Activated naive CD4-positive, alpha-beta T cell treated with anti-CD3 and anti-CD28 coated beads, Interleukin-2, amount 50 U/mL, for 72 hours (primary cell): ENCODE measurements around the gene SPI1. TPM values are rescaled to one million over a fixed set of nuclear protein-coding genes. Genes with fewer than 3 reads are reported as not detected.
A peak's percentile ranks its signal among the peaks of the same experiment; 100 is the strongest.

ENCODE experiments used
- ATAC-seq, 2 donors: fragments of 150-1000 bp; cut with Tn5 transposase; 2 replicates each; pipeline ENCODE4 v1.10.0; 2021; ENCODE audit warnings: mild to moderate bottlenecking in 2 of 2, moderate library complexity in 2 of 2
- DNase-seq, 2 donors: peaks; one replicate each; pipeline ENCODE4 v3.0.0; 2021 to 2022; ENCODE audit warnings: low spot score in 2 of 2
- H3K27ac Mint-ChIP-seq, 2 donors: one replicate each; pipeline ENCODE4 v1.8.0; 2022; ENCODE audit warnings: mild to moderate bottlenecking in 2 of 2, mixed read lengths in 2 of 2
- H3K36me3 Mint-ChIP-seq, 2 donors: one replicate each; pipeline ENCODE4 v1.8.0; 2022; ENCODE audit warnings: mixed read lengths in 2 of 2
- H3K9me3 Mint-ChIP-seq, 2 donors: one replicate each; pipeline ENCODE4 v1.8.0; 2022; ENCODE audit warnings: mixed read lengths in 2 of 2
- total RNA-seq, 2 donors: library from RNA; stranded (reverse); gene quantifications; one replicate each; pipeline ENCODE4 v1.2.3, GENCODE V29; 2022

Gene SPI1
- total RNA-seq, 2 donors from 2014 or later, result 0.20 TPM; not detected in 1

GRCh38 chr11:47356129-47356997 lies 22.0 kb downstream of the SPI1 start:
- Mint-ChIP-seq H3K27ac (no peak overlapping the region), H3K9me3 (no peaks in the 10 kb centered on the region), H3K36me3 (no peaks in the 10 kb centered on the region)
- ATAC-seq (no peak), DNase-seq (no peak)

DNA sequence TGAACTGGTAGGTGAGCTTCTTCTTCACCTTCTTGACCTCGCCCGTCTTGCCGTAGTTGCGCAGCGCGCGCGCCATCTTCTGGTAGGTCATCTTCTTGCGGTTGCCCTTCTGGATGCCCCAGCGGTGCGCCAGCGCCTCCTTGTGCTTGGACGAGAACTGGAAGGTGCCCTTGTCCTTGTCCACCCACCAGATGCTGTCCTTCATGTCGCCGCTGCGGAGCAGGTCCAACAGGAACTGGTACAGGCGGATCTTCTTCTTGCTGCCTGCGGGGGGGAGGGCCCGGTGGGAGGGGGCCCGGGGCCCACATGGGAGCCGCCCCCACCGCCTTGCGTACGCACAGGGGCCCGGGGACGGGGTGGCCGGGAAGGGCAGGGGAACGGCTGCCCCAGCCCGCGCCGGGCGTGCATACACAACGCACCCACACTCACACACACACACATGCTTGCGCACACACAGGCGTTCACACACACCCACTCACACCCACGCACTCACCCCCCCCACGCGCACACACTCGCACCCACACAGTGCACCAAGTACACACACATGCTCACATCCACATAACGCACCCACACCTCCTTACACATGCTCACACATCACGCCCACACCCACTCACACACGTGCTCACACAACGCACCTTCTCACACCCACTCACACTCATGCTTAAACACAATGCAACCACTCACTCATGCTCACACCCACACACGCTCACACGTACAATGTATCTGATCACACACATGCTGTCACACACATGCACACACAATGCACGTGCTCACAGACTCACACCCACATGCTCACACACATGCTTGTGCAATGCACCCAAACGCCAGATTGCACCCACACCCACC lies 22.8 kb downstream of the SPI1 start:
- no peaks in the 10 kb centered on the region for H3K9me3 Mint-ChIP-seq
- ATAC-seq, result peak; percentile 28 to 65
- DNase-seq, result peak in 1 of 2 donors; percentile 73
- no peaks in the 10 kb centered on the region for H3K36me3 Mint-ChIP-seq
- no peak overlapping the region for H3K27ac Mint-ChIP-seq

- Mint-ChIP-seq H3K9me3 (no peaks in the 10 kb centered on the region), H3K36me3 (no peaks in the 10 kb centered on the region), H3K27ac (no peak overlapping the region)
- ATAC-seq, result no peak
- DNase-seq, result no peak
Observed at GRCh38 chr11:47354913-47355282, 23.4 kb downstream of the SPI1 start.

DNA sequence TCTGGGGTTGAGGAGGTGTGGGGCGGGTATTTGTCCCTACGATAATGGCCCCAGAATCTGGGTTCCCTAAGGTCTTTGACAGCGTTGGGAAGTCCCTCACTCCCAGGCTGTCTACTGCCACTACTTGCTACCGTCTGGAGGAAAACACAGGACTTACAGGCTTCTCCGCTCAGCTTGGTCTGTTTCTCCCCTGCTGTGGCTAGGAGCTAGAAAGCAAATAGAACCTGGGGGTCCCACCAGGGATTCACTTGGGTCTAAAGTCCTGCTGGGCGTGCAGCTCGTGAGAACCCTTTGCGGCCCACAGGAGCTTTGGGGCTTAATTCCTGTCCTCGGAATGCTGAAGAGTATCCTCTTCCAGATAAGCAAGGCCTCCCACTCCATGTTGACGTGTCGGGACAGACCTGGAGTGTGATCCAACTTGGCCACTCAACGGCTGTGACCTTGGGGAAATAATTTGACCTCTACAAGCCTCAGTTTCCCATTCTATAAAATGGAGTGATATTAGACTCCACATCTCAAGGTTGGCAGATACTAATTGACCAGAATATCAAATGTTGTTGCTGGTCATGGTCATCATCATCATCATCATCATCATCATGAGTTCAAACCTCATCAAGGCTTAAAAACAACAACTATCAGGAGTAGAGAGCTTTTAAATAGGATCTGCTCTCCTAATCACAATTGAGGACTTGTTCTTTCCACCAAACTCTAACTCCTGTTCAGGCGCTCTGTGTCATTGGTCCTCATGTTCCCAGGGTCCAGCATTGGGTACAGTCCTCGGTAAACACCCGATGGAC lies 24.2 kb downstream of the SPI1 start:
- no peak for DNase-seq
- no peak for ATAC-seq
- Mint-ChIP-seq H3K9me3 (no peaks in the 10 kb centered on the region), H3K36me3 (no peaks in the 10 kb centered on the region), H3K27ac (no peak overlapping the region)

GRCh38 chr11:47352556-47352955 lies 25.8 kb downstream of the SPI1 start, which contains the start of gene MYBPC3:
MYBPC3 (minus strand) TSS chr11:47352702; CDS start chr11:47352647, 55 bp downstream.
- Mint-ChIP-seq H3K9me3 (no peaks in the 10 kb centered on the region), H3K27ac (peak within 1 kb of the TSS in 1 of 2 donors; percentile 44), H3K36me3 (no peaks in the 10 kb centered on the region)
- DNase-seq, result no peak
- no peak for ATAC-seq

DNA sequence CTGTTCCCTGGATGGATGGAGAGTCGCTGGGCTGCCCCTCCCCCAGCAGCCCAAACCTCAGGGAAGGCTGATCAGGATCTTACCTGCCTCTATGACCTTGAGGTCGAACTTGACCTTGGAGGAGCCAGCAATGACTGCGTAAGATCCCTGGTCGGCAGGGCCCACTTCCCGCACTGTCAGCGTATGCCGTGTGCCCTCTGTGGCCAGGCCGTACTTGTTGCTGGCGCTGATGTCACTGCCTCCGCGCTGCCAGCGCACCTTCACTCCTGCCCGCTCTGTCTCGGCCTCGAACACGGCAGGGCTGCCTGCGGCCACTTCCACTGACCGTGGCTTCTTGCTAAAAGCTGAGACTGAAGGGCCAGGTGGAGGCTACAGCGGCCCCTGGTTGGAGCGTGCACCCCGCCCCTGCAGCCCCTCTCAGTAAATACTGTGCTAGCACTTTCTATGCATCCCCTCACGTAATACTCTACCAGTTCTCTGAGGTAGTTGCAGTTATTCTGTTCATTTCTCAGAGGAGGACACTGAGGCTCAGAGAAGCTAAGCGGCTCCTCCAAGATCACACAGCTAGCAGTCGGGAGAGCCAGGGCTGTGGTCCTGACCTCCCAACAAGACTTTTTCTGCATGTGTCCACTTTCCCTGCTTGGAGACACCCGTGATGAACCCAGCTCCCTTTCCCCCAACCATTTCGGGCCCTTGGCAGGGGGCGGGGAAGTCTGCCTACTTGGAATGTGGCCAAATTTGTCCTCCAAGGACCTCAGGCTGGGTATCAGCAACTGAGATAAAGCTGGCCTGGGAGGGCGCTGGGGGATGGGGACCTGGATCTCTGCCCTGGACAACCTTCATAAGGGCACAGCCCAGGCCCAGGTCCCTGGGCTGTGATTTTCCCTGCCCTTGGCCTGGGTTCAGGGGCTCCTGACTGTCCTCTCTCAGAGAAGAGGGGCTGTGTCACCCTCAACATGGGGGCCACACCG lies 26.9 kb downstream of the SPI1 start:
- Mint-ChIP-seq H3K27ac (peak overlapping the region in 1 of 2 donors; percentile 76), H3K9me3 (no peaks in the 10 kb centered on the region), H3K36me3 (no peaks in the 10 kb centered on the region)
- DNase-seq (no peak), ATAC-seq (no peak)

DNA sequence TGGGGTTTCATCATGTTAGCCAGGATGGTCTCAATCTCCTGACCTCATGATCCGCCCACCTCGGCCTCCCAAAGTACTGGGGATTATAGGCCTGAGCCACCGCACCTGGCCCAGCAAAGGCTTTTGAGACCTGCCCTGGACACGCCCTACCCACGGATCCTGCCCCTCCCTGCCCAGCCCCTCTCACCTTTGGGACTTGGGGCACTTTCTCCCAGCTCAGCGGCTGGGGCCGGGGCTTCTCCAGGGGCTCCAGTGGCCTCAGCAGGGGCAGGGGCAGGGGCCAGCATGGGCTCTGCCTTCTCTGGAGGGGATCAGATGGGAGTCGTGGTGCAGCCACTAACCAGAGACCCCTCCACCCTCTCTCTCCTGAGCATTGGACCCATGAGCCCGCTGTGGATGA lies 28.0 kb downstream of the SPI1 start:
- Mint-ChIP-seq H3K36me3 (no peaks in the 10 kb centered on the region), H3K27ac (peak overlapping the region in 1 of 2 donors; percentile 76), H3K9me3 (no peaks in the 10 kb centered on the region)
- no peak for ATAC-seq
- no peak for DNase-seq

- DNase-seq (no peak), ATAC-seq (no peak)
- H3K36me3 Mint-ChIP-seq, result no peaks in the 10 kb centered on the region
- H3K9me3 Mint-ChIP-seq, result no peaks in the 10 kb centered on the region
- no peak overlapping the region for H3K27ac Mint-ChIP-seq
Observed at GRCh38 chr11:47349521-47350095, 28.7 kb downstream of the SPI1 start.

DNA sequence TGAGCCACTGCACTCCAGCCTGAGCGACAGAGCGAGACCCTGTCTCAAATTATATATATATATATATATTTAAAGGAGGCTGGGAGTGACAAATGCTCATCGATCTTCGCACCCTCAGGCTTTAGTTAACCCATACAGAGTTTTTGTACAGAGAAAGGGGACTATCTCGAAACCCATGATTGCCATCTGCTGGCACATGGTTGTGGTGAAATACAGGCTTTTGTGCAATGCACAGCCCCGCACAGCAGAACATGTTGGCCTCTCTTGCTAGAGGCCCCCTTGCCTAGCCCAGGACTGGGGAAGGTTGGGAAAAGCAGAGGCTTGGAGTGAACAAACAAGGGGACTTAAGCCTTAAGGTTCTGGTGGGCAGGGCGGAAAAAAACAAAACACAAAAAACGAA lies 29.5 kb downstream of the SPI1 start:
- Mint-ChIP-seq H3K9me3 (no peaks in the 10 kb centered on the region), H3K36me3 (no peaks in the 10 kb centered on the region), H3K27ac (no peak overlapping the region)
- DNase-seq (peak in 1 of 2 donors; percentile 14), ATAC-seq (peak in 1 of 2 donors; percentile 49)

DNA sequence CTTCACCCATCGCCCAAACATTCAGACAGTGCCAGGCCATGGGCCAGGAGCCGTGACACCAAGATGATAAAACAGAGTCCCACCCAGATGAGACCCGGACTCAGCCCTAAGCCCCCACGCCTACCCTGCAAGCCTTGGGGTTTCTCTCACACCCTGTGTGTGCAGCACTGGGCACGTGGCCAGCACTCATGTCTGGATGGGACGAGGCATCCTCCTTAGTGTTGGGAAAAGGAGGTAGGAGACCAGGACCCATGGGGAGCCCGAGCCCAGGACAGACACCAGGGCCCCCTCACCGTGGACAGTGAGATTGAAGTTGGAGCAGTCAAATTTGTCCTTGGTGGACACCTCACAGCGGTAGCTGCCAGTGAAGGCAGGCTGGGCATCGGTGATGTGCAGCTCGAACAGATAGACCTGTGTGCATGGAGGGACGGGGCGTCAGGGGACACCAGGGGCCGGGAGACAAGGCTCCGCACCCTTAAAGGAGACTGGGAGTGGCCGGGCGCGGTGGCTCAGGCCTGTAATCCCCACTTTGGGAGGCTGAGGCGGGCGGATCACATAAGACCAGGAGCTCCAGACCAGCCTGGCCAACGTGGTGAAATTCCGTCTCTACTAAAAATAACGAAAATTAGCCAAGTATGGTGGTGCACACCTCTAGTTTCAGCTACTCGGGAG lies 30.1 kb downstream of the SPI1 start:
- Mint-ChIP-seq H3K27ac (peak overlapping the region in 1 of 2 donors; percentile 68), H3K36me3 (no peaks in the 10 kb centered on the region), H3K9me3 (no peaks in the 10 kb centered on the region)
- ATAC-seq, result no peak
- DNase-seq, result no peak

- Mint-ChIP-seq H3K27ac (no peak overlapping the region), H3K9me3 (no peaks in the 10 kb centered on the region), H3K36me3 (no peaks in the 10 kb centered on the region)
- ATAC-seq (no peak), DNase-seq (no peak)
Observed at GRCh38 chr11:47347137-47347536, 31.2 kb downstream of the SPI1 start.

- no peak overlapping the region for H3K27ac Mint-ChIP-seq
- no peak for ATAC-seq
- no peak for DNase-seq
- H3K36me3 Mint-ChIP-seq, result no peaks in the 10 kb centered on the region
- no peaks in the 10 kb centered on the region for H3K9me3 Mint-ChIP-seq
Observed at GRCh38 chr11:47345890-47346563, 32.3 kb downstream of the SPI1 start.

- H3K27ac Mint-ChIP-seq, result no peak overlapping the region
- DNase-seq, result no peak
- H3K36me3 Mint-ChIP-seq, result no peaks in the 10 kb centered on the region
- no peaks in the 10 kb centered on the region for H3K9me3 Mint-ChIP-seq
- no peak for ATAC-seq
Observed at GRCh38 chr11:47342854-47343253, 35.5 kb downstream of the SPI1 start.

DNA sequence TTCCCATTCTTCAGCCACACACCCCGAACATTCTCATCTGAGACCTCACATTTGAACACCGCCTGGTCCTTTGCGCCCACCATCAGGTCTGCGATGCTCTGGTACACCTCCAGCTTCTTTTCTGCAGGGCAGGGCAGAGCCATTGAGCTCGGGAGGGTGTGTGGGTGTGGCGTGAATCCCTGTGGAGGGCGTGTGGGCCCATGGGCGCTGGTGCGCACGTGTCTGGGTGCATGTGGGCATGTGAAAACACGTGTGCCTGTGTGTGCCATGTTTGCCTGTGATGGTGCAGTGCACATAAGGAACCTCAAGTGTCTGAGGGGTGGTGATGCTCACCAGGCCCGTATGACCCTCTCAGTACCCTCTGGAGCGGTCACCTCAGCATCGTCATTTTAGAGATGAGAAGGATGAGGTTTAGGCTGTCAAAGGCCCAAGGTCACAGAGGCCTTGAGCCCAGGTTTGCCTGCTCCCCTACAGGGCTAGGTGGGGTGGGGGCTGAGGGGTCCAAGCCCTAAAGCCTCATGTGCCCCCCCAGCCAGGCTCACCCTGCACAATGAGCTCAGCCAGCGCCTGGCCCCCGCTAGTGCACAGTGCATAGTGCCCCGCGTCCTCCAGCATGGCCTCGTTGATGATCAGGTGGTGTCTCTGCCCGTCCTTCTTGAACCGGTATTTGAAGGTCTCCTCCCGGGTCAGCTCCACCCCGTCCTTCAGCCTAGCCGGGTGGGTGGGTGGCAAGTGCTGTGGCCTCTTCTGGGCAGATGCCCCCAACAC lies 36.1 kb downstream of the SPI1 start:
- Mint-ChIP-seq H3K9me3 (no peaks in the 10 kb centered on the region), H3K36me3 (no peaks in the 10 kb centered on the region), H3K27ac (no peak overlapping the region)
- DNase-seq, result no peak
- no peak for ATAC-seq
